ENCODE measurements around the gene EIF2B4.
A peak's percentile ranks its signal among the peaks of the same experiment; 100 is the strongest.

EIF2B4 gene

DNA sequence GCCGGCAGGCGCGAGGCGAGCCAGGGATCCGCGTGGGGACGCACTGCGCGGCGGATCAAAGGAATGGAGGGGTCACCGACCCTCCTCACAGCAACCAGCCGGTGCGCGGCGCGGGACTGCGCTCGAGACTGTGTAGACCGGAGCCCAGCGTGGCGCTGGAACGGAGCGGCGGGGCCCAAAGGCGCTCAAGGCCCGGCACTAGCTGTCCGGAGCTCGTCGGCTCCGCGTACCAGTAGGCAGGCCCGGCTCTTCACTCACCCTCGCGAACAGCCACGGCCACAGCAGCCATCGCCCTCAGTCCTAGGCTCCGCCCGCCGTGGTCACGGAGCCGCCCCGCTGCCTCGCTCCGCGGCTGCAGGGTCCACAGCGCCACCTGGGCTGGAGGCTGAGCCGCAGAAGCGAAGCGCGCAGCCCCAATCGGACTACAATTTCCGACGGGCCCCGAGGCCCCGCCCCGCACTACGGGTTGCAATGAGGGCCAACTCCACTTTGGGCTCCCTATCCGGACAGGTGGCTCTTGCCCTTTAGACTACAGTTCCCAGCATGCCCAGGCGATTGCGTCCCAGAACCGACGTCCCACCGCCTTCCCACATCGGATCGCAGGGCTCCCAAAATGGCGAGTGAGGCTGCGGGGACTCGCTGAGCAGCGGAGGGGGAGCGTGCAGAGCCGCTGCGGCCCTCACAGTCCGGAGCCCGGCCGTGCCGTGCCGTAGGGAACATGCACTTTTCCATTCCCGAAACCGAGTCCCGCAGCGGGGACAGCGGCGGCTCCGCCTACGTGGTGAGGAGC lies at the start of gene EIF2B4, which contains the start of gene SNX17:
Gene EIF2B4, minus strand, starts transcription at position 313 of the 790 bp plus-strand sequence. Its CDS starts 24 bp downstream, at position 289.
Gene SNX17, plus strand, starts transcription at position 591 of the 790 bp plus-strand sequence. Its CDS starts 128 bp downstream, at position 719.
- DNase-seq = peak; percentile 99

DNA sequence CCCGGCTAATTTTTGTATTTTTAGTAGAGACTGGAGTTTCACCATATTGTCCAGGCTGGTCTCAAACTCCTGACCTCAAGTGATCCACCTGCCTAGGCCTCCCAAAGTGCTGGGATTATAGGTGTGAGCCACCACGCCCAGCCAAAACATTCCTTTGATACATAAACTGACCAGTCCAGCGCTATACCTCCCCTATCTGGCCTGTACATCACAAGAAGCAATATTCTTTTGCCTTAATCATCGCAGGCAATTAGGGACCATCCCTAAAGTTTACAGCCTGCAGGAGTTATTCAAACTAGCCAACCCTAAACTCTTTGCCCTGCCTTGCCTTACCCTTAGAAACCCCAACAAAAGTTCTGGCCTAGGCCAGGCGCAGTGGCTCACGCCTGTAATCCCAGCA lies 46.0 kb upstream of the EIF2B4 start:
- no peak for DNase-seq

- no peak for DNase-seq
Measured at GRCh38 chr2:27412419-27413152, 42.4 kb upstream of the EIF2B4 start.

DNA sequence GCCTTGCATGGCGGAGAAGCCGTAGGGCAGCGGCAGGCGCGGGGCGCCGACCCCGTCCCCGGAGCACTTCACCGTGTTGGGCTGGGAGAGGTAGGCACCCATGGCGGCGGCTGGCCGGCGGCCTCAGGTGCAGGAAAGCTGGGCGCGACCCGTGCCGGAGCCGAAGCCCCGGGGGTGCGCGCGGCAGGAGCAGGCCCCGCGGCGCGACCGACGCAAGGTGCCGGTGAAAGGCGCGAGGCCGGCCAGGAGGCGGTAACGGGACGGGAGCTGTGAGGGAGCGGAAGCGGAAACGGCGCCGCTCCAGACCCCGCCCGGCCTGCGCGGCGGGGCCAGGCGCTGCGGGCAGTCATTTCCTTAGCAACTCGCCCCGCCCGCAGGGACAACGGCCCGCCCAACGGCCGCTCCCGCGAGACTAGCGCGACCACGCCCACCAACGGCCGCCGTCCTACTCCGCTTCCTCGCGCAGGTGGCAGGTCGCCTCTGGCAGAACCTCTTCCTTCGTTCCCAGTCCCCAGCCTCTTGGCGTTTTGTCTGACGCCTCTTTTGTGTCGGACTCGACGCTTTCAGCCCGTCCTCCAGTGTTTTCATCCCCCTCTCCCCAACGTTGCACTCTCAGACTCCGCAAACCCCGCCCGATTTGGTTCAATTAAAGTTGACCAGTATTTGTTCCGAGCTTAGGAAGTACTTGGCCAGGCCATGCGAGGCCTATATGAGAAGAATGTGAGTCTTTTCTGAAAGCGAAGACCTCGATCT lies 39.4 kb upstream of the EIF2B4 start, which contains the start of gene PPM1G:
Gene PPM1G, minus strand, starts transcription at position 271 of the 753 bp plus-strand sequence. Its CDS starts 169 bp downstream, at position 102.
- DNase-seq = peak; percentile 98

- no peak for DNase-seq
Measured at GRCh38 chr2:27408601-27409320, 38.6 kb upstream of the EIF2B4 start.

GRCh38 chr2:27407798-27408491 lies 37.8 kb upstream of the EIF2B4 start:
- DNase-seq = no peak

- no peak for DNase-seq
Measured at GRCh38 chr2:27400348-27401135, 30.4 kb upstream of the EIF2B4 start.

DNA sequence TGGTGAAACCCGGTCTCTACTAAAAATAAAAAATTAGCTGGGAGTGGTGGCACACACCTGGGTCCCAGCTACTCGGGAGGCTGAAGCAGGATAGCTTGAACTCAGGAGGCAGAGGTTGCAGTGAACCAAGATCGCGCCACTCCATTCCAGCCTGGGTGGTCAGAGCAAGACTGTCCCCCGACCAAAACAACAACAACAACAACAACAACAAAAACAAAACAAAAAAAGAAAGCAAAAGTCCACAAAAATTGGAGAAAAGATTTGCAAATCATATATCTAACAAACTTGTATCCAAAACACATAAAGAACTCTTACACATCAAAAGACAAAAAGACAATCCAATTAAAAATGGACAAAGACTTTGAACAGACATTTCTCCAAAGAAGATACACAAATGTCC lies 28.8 kb upstream of the EIF2B4 start:
- DNase-seq = no peak

- no peak for DNase-seq
Measured at GRCh38 chr2:27393225-27393624, 23.1 kb upstream of the EIF2B4 start.

GRCh38 chr2:27390822-27391679 lies 20.9 kb upstream of the EIF2B4 start:
- no peak for DNase-seq

GRCh38 chr2:27381577-27382181 lies 11.5 kb upstream of the EIF2B4 start:
- DNase-seq = no peak

GRCh38 chr2:27380626-27381545 lies 10.7 kb upstream of the EIF2B4 start, which contains the start of gene ZNF513:
Gene ZNF513 (minus strand): TSS chr2:27380734. CDS start chr2:27380526, 208 bp downstream.
- peak; percentile 93 for DNase-seq

DNA sequence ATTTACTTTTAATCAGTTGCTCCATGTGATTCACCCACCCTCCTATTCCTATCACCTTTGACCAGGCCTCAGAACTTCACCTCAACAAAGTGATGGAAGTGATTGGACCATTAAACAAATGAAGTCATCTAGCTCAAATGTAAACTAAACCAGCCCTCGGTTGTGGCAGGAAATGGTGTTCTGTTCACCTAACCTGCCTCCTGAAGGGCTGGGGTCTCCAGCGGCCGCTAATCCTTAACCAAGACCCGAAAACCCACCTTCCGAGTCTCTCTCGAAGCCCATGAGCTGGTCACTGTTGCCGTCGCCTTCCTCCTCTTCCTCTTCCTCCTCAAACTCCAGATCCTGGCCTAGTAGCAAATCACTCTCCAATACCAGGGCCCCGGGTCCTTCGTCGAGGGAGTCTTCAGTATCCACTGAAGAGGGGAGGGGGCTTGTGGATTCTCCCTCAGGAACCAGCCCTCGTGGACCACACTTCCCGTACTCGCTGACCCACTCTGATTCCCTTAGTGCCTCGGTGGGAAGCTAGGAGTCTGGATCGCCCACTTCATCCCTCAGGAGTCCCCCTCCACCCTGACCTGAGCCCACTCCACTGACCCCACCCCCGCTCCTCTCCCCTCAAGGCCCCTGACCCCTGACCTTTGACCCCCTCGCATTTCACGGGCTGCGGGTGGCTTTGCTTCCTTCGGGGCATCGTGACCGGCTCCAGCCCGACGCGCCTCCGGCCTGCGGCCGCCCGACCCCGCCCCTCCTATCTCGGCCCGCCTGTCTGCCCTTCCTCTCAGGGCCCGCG lies 9.9 kb upstream of the EIF2B4 start:
- peak; percentile 64 for DNase-seq

DNA sequence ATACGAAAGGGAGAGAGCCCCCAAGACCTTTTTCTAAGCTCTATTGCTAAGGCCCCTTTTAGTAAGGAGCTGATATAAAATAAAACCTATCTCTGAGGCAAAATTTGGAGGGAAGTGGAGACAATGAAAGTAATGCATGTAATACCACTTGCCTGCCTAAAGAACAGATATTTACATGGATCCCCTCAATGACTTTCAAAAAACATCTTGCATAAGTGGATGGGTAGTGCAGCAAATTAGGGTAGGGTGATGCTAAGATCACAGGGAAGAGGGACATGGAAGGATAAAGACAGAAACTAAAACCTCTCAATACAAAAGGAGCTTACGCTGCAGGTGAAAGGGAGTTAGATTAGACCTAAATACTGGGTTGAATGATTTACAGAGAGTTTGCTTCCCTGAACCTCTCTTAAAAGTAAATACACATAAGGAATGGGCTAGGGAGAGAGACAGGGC lies 9.3 kb upstream of the EIF2B4 start:
- no peak for DNase-seq

GRCh38 chr2:27378809-27379290 lies 8.7 kb upstream of the EIF2B4 start:
- DNase-seq = no peak

- no peak for DNase-seq
Measured at GRCh38 chr2:27378096-27378808, 8.1 kb upstream of the EIF2B4 start.
